ENCODE results near the gene NR3C1.

NR3C1 gene

GRCh38 chr5:143426437-143426991, 23.0 kb upstream of the NR3C1 start:
- no peak for DNase-seq (ENCODE audit: low read depth, low spot score)

- DNase-seq (ENCODE audit: low read depth, low spot score), result no peak
Measured at GRCh38 chr5:143425835-143426234, 22.3 kb upstream of the NR3C1 start.

GRCh38 chr5:143418140-143418866, 14.8 kb upstream of the NR3C1 start:
- DNase-seq (ENCODE audit: low read depth, low spot score), result no peak

- DNase-seq (ENCODE audit: low read depth, low spot score), result no peak
Measured at GRCh38 chr5:143417503-143418139, 14.1 kb upstream of the NR3C1 start.

- DNase-seq (ENCODE audit: low read depth, low spot score), result no peak
Measured at GRCh38 chr5:143416411-143416810, 12.9 kb upstream of the NR3C1 start.

GRCh38 chr5:143413958-143414669, 10.6 kb upstream of the NR3C1 start:
- DNase-seq (ENCODE audit: low read depth, low spot score), result no peak

GRCh38 chr5:143412661-143413342, 9.3 kb upstream of the NR3C1 start:
- DNase-seq (ENCODE audit: low read depth, low spot score), result no peak

GRCh38 chr5:143409926-143410325, 6.4 kb upstream of the NR3C1 start:
- no peak for DNase-seq (ENCODE audit: low read depth, low spot score)

GRCh38 chr5:143406408-143406807, 2.9 kb upstream of the NR3C1 start:
- no peak for DNase-seq (ENCODE audit: low read depth, low spot score)

GRCh38 chr5:143405849-143406098, 2.3 kb upstream of the NR3C1 start:
- no peak for DNase-seq (ENCODE audit: low read depth, low spot score)

- no peak for DNase-seq (ENCODE audit: low read depth, low spot score)
Measured at GRCh38 chr5:143405063-143405848, 1.8 kb upstream of the NR3C1 start.

- no peak for DNase-seq (ENCODE audit: low read depth, low spot score)
Measured at GRCh38 chr5:143404416-143405062, 1.1 kb upstream of the NR3C1 start.

GRCh38 chr5:143403334-143403592, 223 bp downstream of the NR3C1 start:
- no peak for DNase-seq (ENCODE audit: low read depth, low spot score)

GRCh38 chr5:143402553-143403333, 743 bp downstream of the NR3C1 start:
- DNase-seq (ENCODE audit: low read depth, low spot score), result no peak

- no peak for DNase-seq (ENCODE audit: low read depth, low spot score)
Measured at GRCh38 chr5:143402017-143402552, 1.4 kb downstream of the NR3C1 start.

GRCh38 chr5:143401227-143402016, 2.1 kb downstream of the NR3C1 start:
- no peak for DNase-seq (ENCODE audit: low read depth, low spot score)

- DNase-seq (ENCODE audit: low read depth, low spot score), result no peak
Measured at GRCh38 chr5:143400541-143401226, 2.8 kb downstream of the NR3C1 start.

GRCh38 chr5:143399616-143400540, 3.6 kb downstream of the NR3C1 start:
- DNase-seq (ENCODE audit: low read depth, low spot score), result no peak
